Stimulated activated CD4-positive, alpha-beta T cell treated with anti-CD3 and anti-CD28 coated beads, Interleukin-12 subunit alpha, Interleukin-12 subunit beta, amount 100 ng/mL, for 4 hours (primary cell): ENCODE data around the gene UCKL1.

Source experiments
- DNase-seq: peaks from one replicate; pipeline ENCODE4 v3.0.0-alpha.2; 2020

UCKL1 gene

GRCh38 chr20:63958964-63959698 lies 2.9 kb upstream of the UCKL1 start:
- no peak for DNase-seq

GRCh38 chr20:63958471-63958870 lies 2.3 kb upstream of the UCKL1 start:
- DNase-seq, result no peak

- peak; percentile 61 for DNase-seq
Measured at GRCh38 chr20:63957690-63958441, 1.6 kb upstream of the UCKL1 start.

- peak; percentile 72 for DNase-seq
Measured at GRCh38 chr20:63957004-63957689, 931 bp upstream of the UCKL1 start.

GRCh38 chr20:63956664-63957003 lies 418 bp upstream of the UCKL1 start:
- no peak for DNase-seq

- no peak for DNase-seq
Measured at GRCh38 chr20:63955281-63955826, 862 bp downstream of the UCKL1 start.

- DNase-seq, result no peak
Measured at GRCh38 chr20:63953764-63954429, 2.3 kb downstream of the UCKL1 start.

- no peak for DNase-seq
Measured at GRCh38 chr20:63952769-63953168, 3.4 kb downstream of the UCKL1 start.

- DNase-seq, result no peak
Measured at GRCh38 chr20:63952210-63952535, 4.0 kb downstream of the UCKL1 start.

- no peak for DNase-seq
Measured at GRCh38 chr20:63951398-63952209, 4.6 kb downstream of the UCKL1 start.

- DNase-seq, result no peak
Measured at GRCh38 chr20:63950701-63951397, 5.4 kb downstream of the UCKL1 start.

- no peak for DNase-seq
Measured at GRCh38 chr20:63947638-63948456, 8.4 kb downstream of the UCKL1 start.

GRCh38 chr20:63946986-63947637 lies 9.1 kb downstream of the UCKL1 start:
- no peak for DNase-seq

- DNase-seq, result no peak
Measured at GRCh38 chr20:63945921-63946920, 10.0 kb downstream of the UCKL1 start.

GRCh38 chr20:63945031-63945658 lies 11.1 kb downstream of the UCKL1 start:
- no peak for DNase-seq

GRCh38 chr20:63944078-63944941 lies 11.9 kb downstream of the UCKL1 start:
- no peak for DNase-seq

GRCh38 chr20:63943808-63944077 lies 12.5 kb downstream of the UCKL1 start:
- no peak for DNase-seq
